ENCODE measurements around the gene SLX4.
A peak's percentile ranks its signal among the peaks of the same experiment; 100 is the strongest.
"Not testable (repeated sequence)": the region's sequence is repeated elsewhere in the genome, so short reads cannot be mapped to it uniquely, and the experiment has no call there.

The SLX4 gene

DNA sequence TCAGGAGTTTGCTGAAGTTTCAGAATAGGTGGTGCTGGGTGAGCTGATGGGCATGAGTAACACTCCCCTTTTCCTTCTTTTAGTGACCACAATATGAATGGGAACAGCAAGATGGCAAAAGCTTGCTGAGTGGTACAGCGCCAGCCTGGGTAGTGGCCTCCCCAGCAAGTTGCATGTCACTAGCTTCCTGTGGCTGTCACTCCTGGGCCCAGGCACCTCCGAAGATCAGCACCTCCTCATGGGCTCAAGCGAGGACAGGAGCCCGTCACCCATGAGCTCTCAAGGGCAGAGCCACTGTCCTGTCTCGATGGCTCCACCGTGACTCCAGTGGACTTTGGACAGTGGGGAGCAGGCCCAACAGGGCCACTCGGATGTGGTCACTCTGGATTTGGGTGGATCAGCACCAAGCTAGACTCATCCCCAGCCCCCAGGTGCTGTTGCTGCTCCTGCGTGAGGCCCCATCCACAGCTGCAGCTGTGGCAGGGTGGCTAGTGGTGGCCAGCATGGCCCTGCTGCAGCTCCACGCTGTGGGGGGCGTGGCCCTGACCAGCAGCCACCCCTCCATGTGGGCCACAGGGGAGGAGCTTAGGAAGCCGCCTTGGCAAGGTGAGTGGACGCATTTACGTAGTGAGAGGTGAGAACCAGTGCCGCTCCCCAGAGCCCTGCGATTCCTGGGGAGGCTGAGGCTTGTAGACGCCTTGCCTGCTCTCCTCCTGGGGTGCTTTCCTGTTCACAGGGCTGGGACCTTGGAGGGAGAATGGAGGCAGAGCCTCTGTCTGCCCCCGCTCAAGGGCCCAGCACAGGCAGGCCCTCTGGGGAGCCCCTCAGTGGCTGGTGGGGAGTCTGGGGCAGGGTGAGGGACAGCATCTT lies 29.5 kb upstream of the SLX4 start:
- no peak for DNase-seq (ENCODE audit: low read depth in 3 of 3)

DNA sequence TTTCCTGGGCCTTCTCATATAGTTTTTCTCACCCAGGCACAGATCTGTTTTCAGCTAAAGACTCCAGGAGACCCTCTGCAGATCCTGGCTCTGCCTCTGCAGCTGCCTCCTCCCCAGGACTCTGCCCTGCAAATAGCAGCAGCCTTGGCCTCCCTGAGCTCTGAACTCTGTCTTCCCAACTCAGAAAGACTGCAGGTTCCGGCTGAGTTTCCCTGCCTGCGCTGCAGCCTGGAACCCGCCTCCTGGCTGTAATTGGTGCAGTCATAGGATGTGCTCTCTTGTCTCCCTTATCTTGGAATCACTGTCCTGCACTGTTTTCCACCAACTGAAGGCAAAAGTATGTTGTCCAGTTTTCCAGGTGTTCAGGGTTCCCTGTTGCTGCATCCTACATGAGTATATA lies 28.8 kb upstream of the SLX4 start:
- DNase-seq (ENCODE audit: low read depth in 3 of 3) = no peak

DNA sequence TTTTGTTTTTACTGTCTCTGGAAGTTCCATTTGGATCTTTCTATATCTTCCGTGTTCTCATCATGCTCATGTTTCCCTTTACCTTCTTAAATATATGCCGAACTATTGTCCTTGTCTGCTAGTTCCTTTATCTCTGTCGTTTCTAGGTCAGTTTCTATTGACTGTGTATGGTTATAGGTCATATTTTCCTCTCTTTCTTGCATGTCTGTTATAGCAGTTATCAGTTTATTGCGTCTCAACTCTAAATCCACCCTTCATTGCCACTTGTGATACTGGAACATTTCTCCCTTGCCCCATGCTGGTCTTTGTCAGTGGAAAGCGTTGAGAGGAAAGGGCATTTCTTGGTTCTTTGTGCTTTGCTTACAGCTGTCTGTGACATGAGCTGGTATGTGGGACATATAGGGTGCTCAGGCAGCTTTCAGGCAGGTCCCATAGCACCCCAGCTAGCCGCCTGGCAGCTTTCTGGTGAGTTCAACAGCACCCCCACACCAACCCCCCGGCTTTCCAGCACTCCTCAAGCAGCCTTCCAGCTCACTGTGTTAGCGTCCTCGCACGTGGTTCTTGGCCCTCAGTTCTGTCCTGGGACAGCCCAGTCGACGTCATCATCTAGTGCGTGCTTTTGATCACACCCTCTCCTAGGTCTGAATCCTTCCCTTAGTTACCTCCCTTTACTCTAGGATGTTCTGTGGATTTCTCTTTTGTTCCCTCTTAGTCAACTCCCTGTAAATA lies 27.7 kb upstream of the SLX4 start:
- no peak for DNase-seq (ENCODE audit: low read depth in 3 of 3)

DNA sequence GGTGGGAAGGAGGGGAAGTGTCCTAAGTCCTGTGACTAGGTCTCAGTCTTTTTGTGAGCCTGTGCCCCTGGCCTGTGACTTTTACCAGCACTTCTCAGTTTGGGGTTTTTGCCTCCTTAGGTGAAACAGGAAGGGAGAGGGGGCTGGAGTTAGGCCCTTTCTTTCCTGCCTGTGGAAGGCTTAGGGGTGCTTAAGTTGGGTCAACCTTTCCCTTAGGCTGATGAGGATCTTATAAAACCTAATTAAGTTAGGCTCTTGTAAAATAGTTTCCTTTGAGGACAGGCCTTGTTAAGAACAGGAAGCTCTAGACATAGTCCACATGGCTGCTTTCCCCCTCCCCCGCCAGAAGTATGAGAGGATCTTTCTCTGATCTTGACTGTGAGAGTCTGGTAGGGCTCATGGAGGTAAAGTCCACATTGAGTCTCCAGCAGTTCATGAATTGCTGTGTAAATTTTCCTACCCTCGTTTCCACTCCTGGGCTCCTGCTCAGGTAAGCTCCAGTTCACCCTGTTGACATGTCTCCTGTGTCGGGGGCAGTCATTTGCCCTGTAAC lies 26.0 kb upstream of the SLX4 start:
- peak in 1 of 3 donors; percentile 36 for DNase-seq (ENCODE audit: low read depth in 3 of 3)

DNA sequence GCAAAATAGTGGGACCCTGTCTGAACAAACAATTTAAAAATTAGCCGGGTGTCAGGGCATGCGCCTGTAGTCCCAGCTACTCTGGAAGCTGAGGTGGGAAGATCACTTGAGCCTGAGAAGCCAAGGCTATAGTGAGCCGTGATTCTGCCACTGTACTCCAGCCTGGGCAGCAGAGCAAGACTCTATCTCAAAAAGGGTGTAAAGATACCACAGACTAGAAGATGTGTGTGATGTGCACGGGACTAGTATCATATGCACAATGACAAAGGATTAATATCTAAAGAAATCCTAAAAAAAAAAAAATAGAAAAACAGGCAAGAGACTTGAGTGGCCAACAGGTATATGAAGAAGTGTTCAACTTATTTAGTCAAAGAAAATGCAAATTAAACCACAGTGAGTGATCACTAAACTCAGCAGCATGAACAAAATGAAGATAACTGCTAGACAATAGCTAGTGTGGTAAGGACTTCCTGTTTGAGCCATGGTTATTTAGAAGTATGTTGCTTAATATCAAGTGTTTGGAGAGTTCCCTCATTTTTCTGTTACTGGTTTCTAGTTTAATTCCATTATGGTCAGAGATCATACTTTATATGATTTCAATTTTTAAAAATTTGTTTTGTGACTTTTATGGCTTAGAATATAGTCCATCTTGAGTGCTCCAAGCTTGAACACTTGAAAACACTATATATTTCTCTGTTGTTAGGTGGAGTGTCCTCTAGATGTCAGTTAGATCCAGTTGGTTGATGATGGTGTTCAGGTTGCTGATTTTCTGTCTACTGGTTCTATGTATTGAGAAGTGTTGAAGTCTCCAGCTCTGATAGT lies 14.7 kb upstream of the SLX4 start:
- DNase-seq (ENCODE audit: low read depth in 3 of 3) = no peak

DNA sequence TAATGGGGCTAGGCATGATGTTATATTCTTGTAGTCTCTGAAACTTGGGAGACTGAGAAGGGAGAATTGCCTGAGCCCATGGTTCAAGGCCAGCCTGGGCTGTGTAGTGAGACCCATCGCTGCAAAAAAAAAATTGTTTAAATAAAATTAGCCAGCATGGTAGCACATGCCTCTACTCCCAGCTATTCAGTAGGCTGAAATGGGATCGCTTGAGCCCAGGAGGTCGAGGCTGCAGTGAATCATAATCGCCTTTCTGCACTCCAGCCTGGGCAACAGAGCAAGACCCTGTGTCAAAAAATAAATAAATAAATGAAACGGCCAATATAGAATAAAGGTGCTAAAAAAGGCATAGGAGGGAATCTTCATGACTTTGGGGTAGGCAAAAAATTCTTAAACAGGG lies 13.9 kb upstream of the SLX4 start:
- DNase-seq (ENCODE audit: low read depth in 3 of 3) = no peak

DNA sequence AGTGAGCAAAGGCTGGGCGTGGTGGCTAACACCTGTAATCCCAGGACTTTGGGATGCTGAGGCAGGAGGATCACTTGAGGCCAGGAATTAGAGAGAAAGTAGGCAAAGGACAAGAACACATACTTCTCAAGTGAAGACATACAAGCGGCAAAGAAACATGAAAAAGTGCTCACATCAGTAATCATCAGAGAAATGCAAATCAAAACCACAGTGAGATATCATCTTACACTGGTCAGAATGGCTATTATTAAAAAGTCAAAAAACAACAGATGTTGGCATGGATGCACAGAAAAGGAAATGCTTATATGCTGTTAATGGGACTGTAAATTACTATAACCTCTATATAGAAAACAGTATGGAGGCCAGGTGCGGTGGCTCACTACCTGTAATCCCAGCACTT lies 12.2 kb upstream of the SLX4 start:
- no peak for DNase-seq (ENCODE audit: low read depth in 3 of 3)

DNA sequence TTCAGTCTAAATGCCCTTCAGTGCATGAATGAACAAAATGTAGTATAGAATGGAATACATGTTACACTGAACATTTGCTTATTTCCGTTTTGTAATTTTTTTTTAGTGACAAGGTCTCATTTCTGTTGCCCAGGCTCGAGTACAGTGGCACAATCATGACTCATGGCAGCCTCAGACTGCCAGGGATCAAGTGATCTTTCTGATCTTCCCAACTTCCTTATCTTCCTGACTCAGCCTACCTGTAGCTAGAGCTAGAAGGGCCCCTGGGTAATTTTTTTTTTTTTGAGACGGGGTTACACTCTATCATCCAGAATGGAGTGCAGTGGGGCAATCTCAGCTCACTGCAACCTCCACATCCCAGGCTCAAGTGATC lies 7.3 kb upstream of the SLX4 start:
- DNase-seq (ENCODE audit: low read depth in 3 of 3) = no peak

DNA sequence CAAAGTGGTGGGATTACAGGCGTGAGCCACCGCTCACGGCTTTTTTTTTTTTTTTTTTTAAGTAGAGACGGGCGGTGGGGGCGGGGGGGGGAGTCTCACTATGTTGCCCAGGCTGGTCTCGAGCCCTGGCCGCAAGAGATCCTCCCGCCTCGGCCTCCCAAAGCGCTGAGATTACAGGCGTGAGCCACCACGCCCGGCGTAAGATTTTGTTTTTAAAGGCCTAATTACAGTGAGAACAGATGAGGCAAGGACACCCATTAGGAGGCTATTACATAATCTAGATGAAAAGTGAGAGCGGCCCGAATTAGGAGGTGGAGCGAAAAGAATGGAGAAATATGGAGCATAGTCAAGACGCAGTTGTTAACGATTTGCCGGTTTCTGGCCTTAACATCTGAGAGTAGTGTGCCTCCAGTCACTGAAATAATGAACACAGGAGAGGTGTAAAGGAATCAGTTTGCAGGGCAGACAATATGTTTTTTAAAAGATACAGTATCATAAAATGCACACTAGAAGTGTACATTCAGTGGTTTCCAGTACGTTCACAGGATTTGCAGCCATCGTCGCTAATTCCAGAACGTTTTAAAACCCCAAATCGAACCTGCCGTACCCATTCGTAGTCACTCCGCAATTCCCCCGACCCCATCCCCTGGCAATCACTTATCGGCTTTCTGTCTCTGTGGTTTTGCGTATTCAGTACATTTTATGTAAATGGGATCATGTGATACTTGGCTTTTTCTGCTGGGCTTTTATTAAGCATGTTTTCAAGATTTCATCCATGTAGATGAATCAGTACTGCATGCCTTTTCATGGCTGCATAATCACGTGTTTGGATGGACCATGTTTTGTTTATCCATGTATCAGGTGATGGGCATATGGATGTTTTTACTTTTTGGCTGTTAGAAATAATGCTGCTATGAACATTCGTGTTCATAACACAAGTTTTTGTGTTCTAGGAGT lies 1.4 kb upstream of the SLX4 start:
- DNase-seq (ENCODE audit: low read depth in 3 of 3) = no peak

DNA sequence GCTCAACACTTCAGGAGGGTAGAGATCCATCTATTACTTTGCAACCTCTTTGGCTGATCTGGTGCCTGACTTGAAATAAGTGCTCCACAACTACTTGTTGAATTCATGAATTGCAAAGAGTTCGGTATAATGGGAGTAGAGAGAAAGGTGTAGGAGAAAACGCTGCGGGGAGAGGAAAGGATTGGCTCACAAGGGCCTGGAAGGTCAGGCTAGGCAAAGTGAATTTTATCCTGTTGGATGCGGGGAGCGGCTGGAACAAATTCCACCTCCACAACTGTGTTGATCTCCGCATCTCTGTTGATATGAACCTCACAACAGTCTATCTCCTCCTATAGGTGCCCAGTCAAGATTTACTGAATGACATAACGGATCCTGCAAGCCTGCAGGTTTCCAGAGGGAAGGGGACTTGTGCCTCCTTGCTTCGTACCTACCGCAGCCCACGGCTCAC lies 684 bp downstream of the SLX4 start:
- DNase-seq (ENCODE audit: low read depth in 3 of 3) = no peak

DNA sequence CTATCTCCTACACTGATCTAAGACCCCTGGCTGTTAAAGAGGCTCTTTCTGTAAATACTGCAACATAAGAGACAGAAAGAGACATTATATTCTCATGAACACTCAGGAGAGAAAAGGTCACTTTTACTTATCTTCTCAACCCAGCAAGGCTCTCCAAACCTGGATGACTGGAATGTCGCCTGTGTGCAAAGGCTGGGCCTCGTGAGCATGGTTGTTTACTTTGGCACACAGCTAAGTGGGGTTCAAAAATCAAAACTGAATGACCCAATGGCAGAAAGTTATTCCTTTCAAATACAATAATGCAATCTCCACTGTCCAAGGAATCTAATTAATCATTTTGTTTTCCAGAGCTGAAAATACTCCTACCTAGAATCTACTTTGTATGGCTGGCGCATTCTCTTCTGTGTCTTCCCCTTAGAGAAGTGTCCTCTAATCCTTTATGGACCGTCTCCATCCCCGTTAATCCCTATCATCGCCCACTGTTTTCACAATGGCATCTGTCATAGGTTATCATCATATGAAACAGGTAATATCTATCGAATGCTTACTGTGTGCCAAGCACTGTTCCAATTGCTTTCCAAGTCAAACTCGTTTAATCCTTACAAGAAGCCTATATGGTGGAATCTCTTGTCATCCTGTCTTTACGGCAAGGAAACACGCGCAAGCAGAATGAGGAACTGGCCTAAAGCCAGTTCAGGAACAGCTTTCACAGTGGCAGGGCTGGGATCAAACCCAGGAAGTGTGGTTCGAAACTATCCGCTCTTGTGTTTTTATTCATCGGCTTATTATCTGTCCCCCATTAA lies 1.3 kb downstream of the SLX4 start:
- no peak for DNase-seq (ENCODE audit: low read depth in 3 of 3)

DNA sequence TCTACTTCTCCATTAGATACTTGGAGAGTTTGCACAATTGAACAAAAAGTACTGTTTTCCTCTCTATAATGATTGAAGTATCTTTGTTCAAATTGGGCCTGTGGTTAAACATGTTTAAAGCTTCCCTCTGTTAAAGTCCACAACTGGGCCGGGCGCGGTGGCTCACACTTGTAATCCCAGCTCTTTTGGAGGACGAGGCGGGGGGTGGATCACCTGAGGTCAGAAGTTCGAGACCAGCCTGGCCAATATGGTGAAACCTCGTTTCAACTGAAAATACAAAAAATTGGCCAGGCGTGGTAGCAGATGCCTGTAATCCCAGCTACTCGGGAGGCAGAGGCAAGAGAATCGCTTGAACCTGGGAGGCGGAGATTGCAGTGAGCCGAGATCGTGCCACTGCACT lies 2.4 kb downstream of the SLX4 start:
- DNase-seq (ENCODE audit: low read depth in 3 of 3) = not testable (repeated sequence)

DNA sequence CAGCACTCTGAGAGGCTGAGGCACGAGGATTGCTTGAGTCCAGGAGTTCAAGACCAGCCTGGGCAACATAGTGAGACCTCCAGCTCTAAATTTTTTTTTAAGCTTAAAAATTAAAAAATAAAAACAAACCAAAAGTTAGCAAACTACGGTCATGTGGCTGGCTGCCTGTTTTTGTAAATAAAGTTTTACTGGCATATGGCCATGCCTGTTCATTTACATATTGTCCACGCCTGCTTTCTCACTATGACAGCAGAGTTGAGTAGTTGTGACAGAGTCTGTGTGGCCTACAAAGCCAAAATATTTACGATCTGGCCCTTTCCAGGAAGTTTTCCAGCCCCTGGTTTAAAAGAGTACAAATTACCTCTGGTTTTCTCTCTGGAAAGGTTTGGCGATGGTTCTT lies 3.3 kb downstream of the SLX4 start:
- no peak for DNase-seq (ENCODE audit: low read depth in 3 of 3)

DNA sequence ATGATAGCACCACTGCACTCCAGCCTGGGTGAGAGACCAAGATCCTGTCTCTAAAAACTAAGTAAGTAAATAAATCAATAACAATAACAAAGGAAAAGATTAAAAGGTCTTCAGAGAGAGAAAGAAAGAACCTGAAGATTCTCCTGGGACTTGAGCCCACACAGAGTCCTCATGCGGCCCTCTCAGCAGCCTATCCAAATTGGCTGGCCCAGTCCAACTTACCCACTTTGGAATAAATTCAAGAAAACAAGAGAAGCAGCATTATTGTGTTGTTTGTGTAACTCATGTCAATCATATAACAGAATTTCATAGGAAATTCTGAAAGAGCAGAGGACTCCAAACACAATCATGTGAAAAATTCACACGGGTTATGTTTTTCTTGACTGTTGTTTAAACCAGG lies 3.8 kb downstream of the SLX4 start:
- no peak for DNase-seq (ENCODE audit: low read depth in 3 of 3)

DNA sequence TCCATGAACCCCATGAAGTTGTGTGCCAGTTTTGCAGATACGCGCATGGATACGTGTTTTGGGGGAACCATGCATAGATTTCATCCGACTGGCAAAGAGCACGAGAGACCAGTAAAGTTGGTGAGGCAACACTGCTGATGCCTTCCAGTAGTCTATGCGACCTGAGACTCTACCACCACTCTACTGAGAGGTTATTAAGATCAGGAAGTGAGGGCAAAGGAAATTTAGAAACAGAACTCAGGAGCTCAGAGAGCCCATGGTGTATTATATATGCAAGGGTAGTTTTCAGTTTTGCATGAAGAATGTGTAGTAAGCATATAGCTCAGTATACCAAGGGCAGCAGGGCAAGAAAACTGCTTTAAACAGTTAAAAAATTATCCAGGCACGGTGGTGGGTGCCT lies 4.2 kb downstream of the SLX4 start:
- no peak for DNase-seq (ENCODE audit: low read depth in 3 of 3)

DNA sequence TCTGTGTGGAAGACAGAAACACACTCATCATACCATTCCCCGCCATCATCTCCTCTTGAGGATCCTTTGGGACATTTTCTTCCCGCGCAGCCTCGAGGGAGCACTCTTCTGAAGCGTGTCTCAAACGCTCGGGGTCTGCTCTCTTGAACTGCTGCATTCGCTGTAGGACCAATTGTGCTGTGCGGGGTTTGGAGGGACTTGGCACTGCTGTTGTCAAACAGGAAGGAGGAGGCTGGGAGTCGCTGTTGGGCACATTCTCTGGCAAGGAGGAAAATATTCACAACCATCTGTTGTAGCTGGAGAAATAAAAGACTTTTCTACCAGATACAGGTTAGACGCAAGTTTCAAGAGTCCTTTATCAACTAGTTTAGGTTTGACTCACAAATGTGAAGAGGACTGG lies 5.0 kb downstream of the SLX4 start:
- DNase-seq (ENCODE audit: low read depth in 3 of 3) = no peak

DNA sequence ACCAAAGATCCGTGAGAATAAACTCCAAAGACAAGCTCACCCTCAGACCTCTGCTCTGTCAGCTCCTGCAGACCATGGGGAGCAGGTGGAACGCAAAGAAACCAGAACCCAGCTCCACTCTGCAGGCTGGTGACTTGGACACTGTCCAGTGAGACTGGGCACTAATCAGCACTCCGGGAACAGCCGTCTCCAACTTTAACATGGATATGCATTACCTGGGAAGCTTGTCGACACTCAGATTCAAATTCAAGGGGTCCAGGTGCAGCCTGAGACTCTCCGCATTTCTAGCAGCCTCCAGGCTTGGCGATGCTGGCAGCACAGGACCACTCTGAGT lies 9.1 kb downstream of the SLX4 start:
- DNase-seq (ENCODE audit: low read depth in 3 of 3) = no peak

DNA sequence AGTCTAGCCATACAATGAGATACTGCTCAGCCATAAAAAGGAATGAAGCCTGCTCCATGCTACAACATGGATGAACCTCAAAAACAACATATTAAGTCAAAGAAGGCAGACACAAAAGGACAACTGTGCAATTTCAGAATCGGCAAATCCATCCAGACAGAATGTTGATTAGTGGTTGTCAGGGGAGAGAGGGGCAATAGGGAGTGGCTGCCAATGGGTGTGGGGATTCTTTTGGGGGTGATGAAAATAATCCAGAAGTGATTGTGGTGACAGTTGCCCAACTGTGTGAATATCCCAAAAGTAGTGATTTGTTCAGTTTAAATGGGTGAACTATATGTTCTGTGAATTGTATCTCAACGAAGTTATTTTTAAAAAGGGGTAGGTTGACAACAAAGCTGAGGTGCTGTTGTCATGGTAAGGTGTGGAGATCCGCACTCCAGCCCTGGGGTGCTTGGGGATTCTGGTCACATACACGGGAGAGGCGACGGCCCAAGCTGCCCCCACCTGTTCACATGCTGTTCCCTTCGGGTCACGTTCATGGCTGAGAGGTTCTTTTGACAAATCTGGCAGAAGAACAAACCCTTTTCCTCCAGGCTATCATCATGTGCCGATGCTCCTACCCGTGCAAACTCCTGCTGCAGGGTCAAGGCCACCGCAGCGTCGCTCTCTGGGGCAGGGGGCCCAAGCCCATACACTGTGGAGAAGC lies 9.6 kb downstream of the SLX4 start:
- no peak for DNase-seq (ENCODE audit: low read depth in 3 of 3)

DNA sequence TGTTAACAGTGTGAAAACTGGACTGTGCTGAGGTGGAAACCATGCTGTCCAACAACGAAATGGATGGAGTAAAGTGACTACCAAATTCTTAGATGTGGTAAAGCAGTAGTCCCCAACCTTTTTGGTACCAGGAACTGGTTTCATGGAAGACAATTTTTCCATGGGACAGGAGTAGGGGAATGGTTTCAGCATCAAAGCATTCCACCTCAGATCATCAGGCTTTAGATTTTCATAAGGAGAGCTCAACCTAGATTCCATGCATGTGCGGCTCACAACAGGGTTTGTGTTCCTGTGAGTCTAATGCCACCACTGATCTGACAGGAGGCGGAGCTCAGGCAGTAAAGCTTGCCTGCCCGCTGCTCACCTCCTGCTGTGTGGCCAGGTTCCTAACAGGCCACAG lies 11.5 kb downstream of the SLX4 start:
- no peak for DNase-seq (ENCODE audit: low read depth in 3 of 3)

DNA sequence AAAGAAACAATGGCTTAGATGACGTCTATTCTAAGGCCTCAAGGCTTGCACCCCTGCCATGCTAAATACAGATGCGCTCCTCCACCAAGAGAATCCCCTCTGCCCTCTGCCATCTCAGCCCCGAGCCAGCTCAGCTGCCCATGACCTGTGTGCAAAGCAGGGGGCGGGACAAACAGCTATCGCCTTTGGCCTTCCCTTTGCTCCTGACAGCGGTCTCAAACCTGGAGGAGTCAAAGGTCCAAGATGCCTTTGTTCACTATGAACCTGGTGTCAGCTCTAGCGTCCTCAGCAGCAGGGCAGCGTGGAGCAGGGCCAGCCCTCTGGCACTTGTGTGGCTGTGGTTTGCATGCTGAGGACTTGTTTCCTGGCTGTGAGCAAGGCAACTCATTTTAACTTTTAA lies 12.3 kb downstream of the SLX4 start:
- DNase-seq (ENCODE audit: low read depth in 3 of 3) = no peak
